IMR-90 (cell line): ENCODE data around the gene OR8G1. TPM values are rescaled to one million over a fixed set of nuclear protein-coding genes. Genes with fewer than 3 reads are reported as not detected.
A peak's percentile ranks its signal among the peaks of the same experiment; 100 is the strongest.

ENCODE experiments used
- ATAC-seq: fragments of 200-7000 bp; cut with Tn5 transposase; 2 replicates; pipeline ENCODE4 v1.9.1; 2020; ENCODE audit warnings: low read depth, mild to moderate bottlenecking, moderate library complexity
- BruUV-seq: library from RNA; stranded (reverse); fragments of 400-500 nt; replicated peaks from 2 replicates; lab custom pipeline; 2021; lab: Mats Ljungman, UMichigan
- CTCF ChIA-PET: fragments of 300-600 bp; formaldehyde crosslinking; extraction: SDS; loops from one replicate; lab custom pipeline; 2021; ENCODE audit warnings: antibody characterized with exemption; lab: Yijun Ruan, JAX
- POLR2A ChIA-PET: fragments of 300-600 bp; sonication (Branson Sonifier 250); formaldehyde crosslinking; loops from one replicate; lab custom pipeline; 2022; ENCODE audit warnings: antibody characterized with exemption; ENCODE audit not compliant: unreplicated experiment; lab: Charles Lee
- DNase-seq: peaks from one replicate; pipeline ENCODE4 v3.0.0; 2013
- H2AFZ ChIP-seq: replicated peaks from 2 replicates; pipeline ENCODE3; 2013; ENCODE audit warnings: low read length, mild to moderate bottlenecking; ENCODE audit not compliant: poor library complexity
- H2AK5ac ChIP-seq: 2 replicates; pipeline ENCODE4 v1.6.1; 2013; ENCODE audit warnings: low read depth, low read length, inconsistent platforms
- H2AK9ac ChIP-seq: replicated peaks from 2 replicates; pipeline ENCODE3; 2013; ENCODE audit warnings: mild to moderate bottlenecking, low read depth, low read length, moderate library complexity; ENCODE audit not compliant: poor library complexity
- H2BK120ac ChIP-seq: 2 replicates; pipeline ENCODE4 v1.6.1; 2013; ENCODE audit warnings: low read depth, low read length, inconsistent platforms
- H2BK15ac ChIP-seq: 3 replicates; pipeline ENCODE4 v1.6.1; 2013; ENCODE audit warnings: low read depth, low read length, inconsistent platforms
- H2BK20ac ChIP-seq: 2 replicates; pipeline ENCODE4 v1.6.1; 2013; ENCODE audit warnings: low read depth, mild to moderate bottlenecking, inconsistent platforms, low read length, moderate library complexity
- H2BK5ac ChIP-seq: 2 replicates; pipeline ENCODE4 v1.6.1; 2013; ENCODE audit warnings: mild to moderate bottlenecking, low read depth, low read length, inconsistent platforms; ENCODE audit not compliant: poor library complexity, severe bottlenecking
- H3K14ac ChIP-seq: replicated peaks from 2 replicates; pipeline ENCODE4 v1.6.1; 2013; ENCODE audit warnings: low read depth, low read length, inconsistent platforms
- H3K18ac ChIP-seq: 2 replicates; pipeline ENCODE4 v1.6.1; 2013; ENCODE audit warnings: low read depth, low read length, control low read depth
- H3K23ac ChIP-seq: 2 replicates; pipeline ENCODE4 v1.6.1; 2013; ENCODE audit warnings: low read depth, low read length, inconsistent platforms
- H3K27ac ChIP-seq: 2 replicates; pipeline ENCODE4 v1.5.1; 2013; ENCODE audit warnings: mild to moderate bottlenecking, control low read depth, low read length; ENCODE audit not compliant: insufficient read depth
- H3K27me3 ChIP-seq: 2 replicates; pipeline ENCODE4 v1.6.1; 2013; ENCODE audit warnings: low read length; ENCODE audit not compliant: control insufficient read depth, insufficient read depth
- H3K36me3 ChIP-seq: 2 replicates; pipeline ENCODE4 v1.6.1; 2013; ENCODE audit warnings: low read length, mixed read lengths; ENCODE audit not compliant: control insufficient read depth, insufficient read depth
- H3K4ac ChIP-seq: 2 replicates; pipeline ENCODE4 v1.6.1; 2013; ENCODE audit warnings: low read depth, low read length, inconsistent platforms
- H3K4me1 ChIP-seq: 2 replicates; pipeline ENCODE4 v1.6.1; 2013; ENCODE audit warnings: low read length, mixed read lengths; ENCODE audit not compliant: control insufficient read depth, insufficient read depth
- H3K4me2 ChIP-seq: 2 replicates; pipeline ENCODE4 v1.6.1; 2013; ENCODE audit warnings: low read depth, mild to moderate bottlenecking, control low read depth, low read length, moderate library complexity
- H3K4me3 ChIP-seq: 2 replicates; pipeline ENCODE4 v1.5.1; 2013; ENCODE audit warnings: low read depth, mild to moderate bottlenecking, control low read depth, low read length, moderate library complexity; ENCODE audit not compliant: insufficient read depth
- H3K56ac ChIP-seq: 2 replicates; pipeline ENCODE4 v1.6.1; 2013; ENCODE audit warnings: low read length, inconsistent platforms; ENCODE audit not compliant: insufficient read depth; ENCODE audit errors: extremely low read depth
- H3K79me1 ChIP-seq, 2 experiments: 2 replicates each; pipeline ENCODE4 v1.6.1; 2013; ENCODE audit warnings: low read length in 2 of 2, inconsistent platforms in 1 of 2, low read depth in 1 of 2
- H3K9ac ChIP-seq: 2 replicates; pipeline ENCODE4 v1.6.1; 2013; ENCODE audit warnings: low read depth, low read length, control low read depth
- H3K9me1 ChIP-seq: 2 replicates; pipeline ENCODE4 v1.6.1; 2013; ENCODE audit warnings: low read length, inconsistent platforms; ENCODE audit not compliant: insufficient read depth
- H3K9me3 ChIP-seq: 2 replicates; pipeline ENCODE4 v1.6.1; 2013; ENCODE audit warnings: low read length; ENCODE audit not compliant: control insufficient read depth, insufficient read depth
- H4K20me1 ChIP-seq: 2 replicates; pipeline ENCODE4 v1.6.1; 2013; ENCODE audit warnings: low read length, inconsistent platforms; ENCODE audit not compliant: insufficient read depth
- H4K5ac ChIP-seq: 2 replicates; pipeline ENCODE4 v1.6.1; 2013; ENCODE audit warnings: mild to moderate bottlenecking, low read depth, low read length, control low read depth
- H4K8ac ChIP-seq, 2 experiments: 2 replicates each; pipeline ENCODE4 v1.6.1; 2013; ENCODE audit warnings: low read depth in 2 of 2, low read length in 2 of 2, control low read depth in 1 of 2, inconsistent platforms in 1 of 2
- H4K91ac ChIP-seq: 2 replicates; pipeline ENCODE4 v1.6.1; 2013; ENCODE audit warnings: low read depth, low read length, inconsistent platforms; ENCODE audit not compliant: insufficient read depth
- MAFK ChIP-seq: IDR thresholded peaks from 2 replicates; pipeline ENCODE4 v1.6.1; 2012; ENCODE audit warnings: low read depth, low read length, improper control_type of control experiment
- whole genome bisulfite sequencing, 2 experiments: methylation state at CpG; one replicate each; pipeline versions ENCODE4 v1.1.5 to v1.1.7; 2013; ENCODE audit warnings: missing lambda C conversion rate in 2 of 2; ENCODE audit not compliant: insufficient read length in 1 of 2; ENCODE audit errors: extremely low coverage in 2 of 2; 5-methylcytosine and 5-hydroxymethylcytosine counted together
- dilution Hi-C: fragments of 300-500 bp; cut with HindIII; formaldehyde crosslinking; loops from one replicate; pipeline ENCODE4 v1.14.3; 2018; ENCODE audit warnings: low sequenced_read_pairs; ENCODE audit not compliant: unreplicated experiment
- in situ Hi-C: fragments of 300-500 bp; cut with MboI; formaldehyde crosslinking; loops from 3 replicates; pipeline ENCODE4 v1.14.3; 2019; ENCODE audit warnings: low sequenced_read_pairs, inconsistent platforms, mixed read lengths
- intact Hi-C: fragments of 100-400 bp; cut with micrococcal nuclease; formaldehyde crosslinking; loops from 2 replicates; pipeline ENCODE4 v1.10.0; 2022
- polyA plus RNA-seq, 3 experiments: library from polyadenylated mRNA; depleted of rRNA; stranded (reverse); fragments of >200 nt; gene quantifications; 2 replicates each; pipeline ENCODE4 v1.2.3, GENCODE V29; 2012; ENCODE audit warnings: low replicate concordance in 1 of 3
- total RNA-seq: library from RNA; depleted of rRNA; stranded (reverse); fragments of >200 nt; gene quantifications from 2 replicates; pipeline ENCODE4 v1.2.3, GENCODE V29; 2012

Gene OR8G1
- total and polyA plus RNA-seq, 2 of the 4 experiments (the other 2 are of a cell fraction): not detected

DNA sequence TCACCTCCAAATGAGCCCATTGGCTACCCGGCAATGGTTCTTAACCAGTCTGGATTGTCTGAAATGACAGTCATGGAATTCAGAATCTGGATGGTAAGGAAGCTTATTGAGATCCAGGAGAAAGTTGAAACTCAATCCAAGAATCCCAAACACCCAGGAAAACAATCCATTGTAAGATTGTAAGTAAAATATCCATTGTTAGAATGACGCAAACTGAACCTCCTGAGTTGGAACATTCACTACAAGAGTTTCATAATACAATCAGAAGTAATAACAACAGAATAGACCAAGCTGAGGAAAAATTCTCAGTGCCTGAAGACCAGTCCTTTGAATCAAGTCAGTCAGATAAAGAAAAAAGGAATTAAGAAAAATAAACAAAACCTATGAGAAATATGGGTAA lies 37.4 kb downstream of the OR8G1 start:
- peak overlapping the region in 1 of 2 experiments; percentile 51; a peak in 1 of 4 replicates for H4K8ac ChIP-seq
- H3K56ac ChIP-seq: no peak overlapping the region
- H3K27ac ChIP-seq: no peak overlapping the region
- H3K4ac ChIP-seq: peak overlapping the region; percentile 85; the same call in 1 of the 2 replicates
- POLR2A ChIA-PET: interaction anchor here (0.6 kb wide), 1 partner anchor 26 kb away, joined by 3 read pairs; no protein-coding TSS in a partner anchor
- no peak overlapping the region for H2AK9ac ChIP-seq
- ATAC-seq (0 out of 2 replicates have a peak, but pooled peaks have one; percentile 27), DNase-seq (peak; percentile 35)
- H3K9ac ChIP-seq: no peak overlapping the region
- no CpG with 5 or more reads among the region's 2 CpGs for WGBS, 2 experiments
- H3K36me3 ChIP-seq: no peaks in the 10 kb centered on the region
- H3K9me3 ChIP-seq: no peaks in the 10 kb centered on the region
- in situ Hi-C loops: no loop called here
- 0 out of 2 replicates have a peak overlapping the region, but pooled peaks have one; percentile 23 for H2AK5ac ChIP-seq
- H3K27me3 ChIP-seq: no peaks in the 10 kb centered on the region
- H2BK20ac ChIP-seq: peak overlapping the region; percentile 78; the same call in 1 of the 2 replicates
- peaks cover 3% of the 10 kb centered on the region for H3K4me1 ChIP-seq
- H2BK5ac ChIP-seq: peak overlapping the region; percentile 10
- peak overlapping the region; percentile 76; the same call in 1 of the 2 replicates for H2BK120ac ChIP-seq
- 0 out of 2 replicates have a peak overlapping the region, but pooled peaks have one; percentile 55 for H4K91ac ChIP-seq
- no peak overlapping the region for H3K23ac ChIP-seq
- no peaks in the 10 kb centered on the region for H4K20me1 ChIP-seq
- intact Hi-C loops: no loop called here
- no peak overlapping the region; the same call in 1 of the 2 replicates for H4K5ac ChIP-seq
- no peak overlapping the region for H2BK15ac ChIP-seq
- H3K18ac ChIP-seq: peak overlapping the region; percentile 67; the same call in 1 of the 2 replicates
- H3K9me1 ChIP-seq: peaks cover 7% of the 10 kb centered on the region; the same call in 1 of the 2 replicates
- H3K4me2 ChIP-seq: no peak overlapping the region
- no peak overlapping the region for H3K4me3 ChIP-seq
- TF ChIP-seq MAFK: no peak
- H3K14ac ChIP-seq: peak overlapping the region; percentile 17; the same call in 1 of the 2 replicates
- dilution Hi-C loops: no loop called here
- H2AFZ ChIP-seq: no peak overlapping the region
- CTCF ChIA-PET: interaction anchor here (0.6 to 1.3 kb wide), 2 partner anchors 124 to 127 kb away, joined by 3 to 8 read pairs; no protein-coding TSS in a partner anchor
- H3K79me1 ChIP-seq: no peaks in the 10 kb centered on the region
- no TSS peak for BruUV-seq
